Natural killer cell (primary cell): ENCODE results near the gene PACRG. TPM values are rescaled to one million over a fixed set of nuclear protein-coding genes. Genes with fewer than 3 reads are reported as not detected.

Experiments used
- ATAC-seq, 3 donors: fragments of 150-1000 bp in 2 of 3; fragments of 200-7000 bp in 1 of 3; cut with Tn5 transposase; 1 replicate in 1 of 3; 2 replicates in 2 of 3; pipeline ENCODE4 v1.10.0; 2021; ENCODE audit warnings: mild to moderate bottlenecking in 2 of 3, moderate library complexity in 2 of 3
- DNase-seq, 2 donors: peaks; one replicate each; pipeline versions ENCODE4 v3.0.0 to v3.0.0-alpha.2; 2013 to 2021; ENCODE audit warnings: mixed read lengths in 1 of 2
- H3K27ac ChIP-seq: one replicate; pipeline ENCODE4 v1.5.1; 2013; ENCODE audit warnings: mild to moderate bottlenecking, low read length
- H3K27me3 ChIP-seq: one replicate; pipeline ENCODE4 v1.6.1; 2013; ENCODE audit warnings: low read length; ENCODE audit not compliant: control insufficient read depth, insufficient read depth
- H3K36me3 ChIP-seq: one replicate; pipeline ENCODE4 v1.6.1; 2013; ENCODE audit warnings: low read length; ENCODE audit not compliant: control insufficient read depth, insufficient read depth
- H3K4me1 ChIP-seq: one replicate; pipeline ENCODE4 v1.6.1; 2013; ENCODE audit warnings: low read length; ENCODE audit not compliant: control insufficient read depth, insufficient read depth
- H3K4me3 ChIP-seq: one replicate; pipeline ENCODE4 v1.5.1; 2013; ENCODE audit warnings: low read length
- H3K9me3 ChIP-seq: one replicate; pipeline ENCODE4 v1.6.1; 2013; ENCODE audit warnings: low read length; ENCODE audit not compliant: control insufficient read depth, insufficient read depth
- H3K27ac Mint-ChIP-seq, 2 donors: one replicate each; pipeline ENCODE4 v1.8.0; 2022; ENCODE audit warnings: mild to moderate bottlenecking in 2 of 2, mixed read lengths in 2 of 2, moderate library complexity in 1 of 2
- H3K27me3 Mint-ChIP-seq, 2 donors: one replicate each; pipeline ENCODE4 v1.8.0; 2022; ENCODE audit warnings: low read depth in 2 of 2, mixed read lengths in 2 of 2
- H3K36me3 Mint-ChIP-seq: one replicate; pipeline ENCODE4 v1.8.0; 2022; ENCODE audit warnings: mixed read lengths
- H3K4me1 Mint-ChIP-seq, 2 donors: one replicate each; pipeline ENCODE4 v1.8.0; 2022; ENCODE audit warnings: mixed read lengths in 2 of 2
- H3K4me3 Mint-ChIP-seq: one replicate; pipeline ENCODE4 v1.8.0; 2022; ENCODE audit warnings: mild to moderate bottlenecking, moderate library complexity, mixed read lengths
- H3K9me3 Mint-ChIP-seq, 2 donors: one replicate each; pipeline ENCODE4 v1.8.0; 2022; ENCODE audit warnings: mixed read lengths in 2 of 2
- WGBS: methylation state at CpG from one replicate; pipeline ENCODE4 v1.1.7; 2013; ENCODE audit warnings: missing lambda C conversion rate; ENCODE audit not compliant: insufficient coverage; 5-methylcytosine and 5-hydroxymethylcytosine counted together
- intact Hi-C: fragments of 100-400 bp; cut with micrococcal nuclease; formaldehyde crosslinking; loops from one replicate; pipeline ENCODE4 v1.14.2; 2022
- total RNA-seq, 4 donors: library from RNA; stranded (reverse); fragments of 120-200 nt in 1 of 4; gene quantifications; one replicate each; pipeline versions ENCODE4 v1.2.3 to v1.2.4, GENCODE V29; 2013 to 2022
- TF ChIP-seq, protein P1 (sequence below): fragments of 200-600 bp; IDR thresholded peaks from one replicate; pipeline ENCODE4 v1.8.0; 2022; ENCODE audit warnings: antibody characterized with exemption

The PACRG gene
- total RNA-seq, 3 donors from 2014 or later (not counting 1 experiment from before 2014, with no cell fraction given), result 0.52 TPM; not detected in 2

DNA sequence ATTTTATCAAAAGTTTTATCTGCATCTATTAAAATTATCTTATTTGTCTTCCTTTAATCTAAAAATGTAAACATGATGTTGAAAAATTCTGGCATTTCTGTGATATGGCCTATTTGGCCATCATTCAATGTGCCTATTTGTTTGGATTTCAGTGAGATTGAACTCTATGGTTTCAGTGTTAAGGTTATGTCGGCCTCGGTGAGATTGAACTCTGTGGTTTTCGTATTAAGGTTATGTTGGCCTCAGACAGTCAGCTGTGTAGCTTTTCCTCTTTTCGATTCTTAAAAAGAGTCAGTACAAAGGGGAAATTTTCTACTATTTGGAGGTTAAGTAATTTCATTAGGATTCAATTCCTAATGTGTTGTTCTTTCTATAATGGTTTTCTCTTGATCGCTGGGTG is 320.6 kb downstream of the PACRG start:
- WGBS, result 88% methylated on average over 4 of the region's 5 CpGs
- intact Hi-C loops, result no loop called here
- H3K4me1 Mint-ChIP-seq, result no peaks in the 10 kb centered on the region

DNA sequence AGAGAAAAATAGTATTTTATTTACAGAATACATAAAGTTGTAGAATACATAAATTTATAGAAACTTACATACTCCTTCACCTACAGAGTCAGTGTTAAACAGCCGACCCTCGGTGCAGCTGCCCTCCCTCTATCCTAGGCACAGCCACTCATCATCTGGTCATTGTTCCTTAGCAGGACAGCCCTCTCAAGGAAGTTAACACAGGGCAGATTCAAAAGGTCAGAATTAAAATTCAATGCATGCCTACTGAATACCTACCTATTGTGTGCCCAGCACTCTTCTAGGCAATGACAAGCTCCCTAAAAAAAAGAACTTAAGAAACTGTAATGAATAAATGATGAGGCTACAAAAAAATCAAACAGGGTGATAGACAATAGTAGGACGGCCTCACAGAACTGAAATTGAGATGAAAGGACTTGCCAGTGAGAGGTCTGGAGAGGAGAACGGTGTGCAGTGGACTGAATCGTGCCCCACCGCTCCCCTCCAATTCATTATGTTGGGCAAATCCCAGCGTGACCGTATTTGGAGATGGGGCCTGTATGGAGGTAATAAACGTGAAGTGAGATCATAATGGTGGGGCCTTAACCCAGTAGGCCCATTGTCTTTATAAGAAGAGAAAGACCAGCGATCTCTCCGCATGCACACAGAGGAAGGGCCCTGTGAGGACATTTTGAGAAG is 326.0 kb downstream of the PACRG start:
- Mint-ChIP-seq H3K36me3 (no peaks in the 10 kb centered on the region), H3K9me3 (peaks cover 7 to 16% of the 10 kb centered on the region in 2 donors), H3K4me1 (no peaks in the 10 kb centered on the region), H3K27me3 (no peaks in the 10 kb centered on the region), H3K4me3 (no peak overlapping the region), H3K27ac (no peak overlapping the region)
- H3K4me3 ChIP-seq, result no peak overlapping the region
- ATAC-seq (no peak), DNase-seq (no peak)
- intact Hi-C loops, result no loop called here
- no peaks in the 10 kb centered on the region for H3K27me3 ChIP-seq
- TF ChIP-seq, protein P1, sequence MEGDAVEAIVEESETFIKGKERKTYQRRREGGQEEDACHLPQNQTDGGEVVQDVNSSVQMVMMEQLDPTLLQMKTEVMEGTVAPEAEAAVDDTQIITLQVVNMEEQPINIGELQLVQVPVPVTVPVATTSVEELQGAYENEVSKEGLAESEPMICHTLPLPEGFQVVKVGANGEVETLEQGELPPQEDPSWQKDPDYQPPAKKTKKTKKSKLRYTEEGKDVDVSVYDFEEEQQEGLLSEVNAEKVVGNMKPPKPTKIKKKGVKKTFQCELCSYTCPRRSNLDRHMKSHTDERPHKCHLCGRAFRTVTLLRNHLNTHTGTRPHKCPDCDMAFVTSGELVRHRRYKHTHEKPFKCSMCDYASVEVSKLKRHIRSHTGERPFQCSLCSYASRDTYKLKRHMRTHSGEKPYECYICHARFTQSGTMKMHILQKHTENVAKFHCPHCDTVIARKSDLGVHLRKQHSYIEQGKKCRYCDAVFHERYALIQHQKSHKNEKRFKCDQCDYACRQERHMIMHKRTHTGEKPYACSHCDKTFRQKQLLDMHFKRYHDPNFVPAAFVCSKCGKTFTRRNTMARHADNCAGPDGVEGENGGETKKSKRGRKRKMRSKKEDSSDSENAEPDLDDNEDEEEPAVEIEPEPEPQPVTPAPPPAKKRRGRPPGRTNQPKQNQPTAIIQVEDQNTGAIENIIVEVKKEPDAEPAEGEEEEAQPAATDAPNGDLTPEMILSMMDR, result no peak
- WGBS, result 92% methylated on average over 11 of the region's 11 CpGs
- H3K9me3 ChIP-seq, result no peaks in the 10 kb centered on the region
- H3K27ac ChIP-seq, result no peak overlapping the region
- H3K36me3 ChIP-seq, result no peaks in the 10 kb centered on the region
- H3K4me1 ChIP-seq, result no peaks in the 10 kb centered on the region

More for the DNA sequence above, 320.6 kb downstream of the PACRG start:
- Histone ChIP-seq H3K27ac (no peak overlapping the region), H3K4me1 (no peaks in the 10 kb centered on the region), H3K27me3 (no peaks in the 10 kb centered on the region), H3K9me3 (no peaks in the 10 kb centered on the region), H3K36me3 (no peaks in the 10 kb centered on the region), H3K4me3 (no peak overlapping the region)
- Mint-ChIP-seq H3K27me3 (no peaks in the 10 kb centered on the region), H3K4me3 (no peak overlapping the region), H3K27ac (no peak overlapping the region), H3K36me3 (no peaks in the 10 kb centered on the region), H3K9me3 (peaks cover 12 to 25% of the 10 kb centered on the region in 2 donors)
- no peak for DNase-seq
- ATAC-seq, result no peak
- TF ChIP-seq, protein P1, result no peak

DNA sequence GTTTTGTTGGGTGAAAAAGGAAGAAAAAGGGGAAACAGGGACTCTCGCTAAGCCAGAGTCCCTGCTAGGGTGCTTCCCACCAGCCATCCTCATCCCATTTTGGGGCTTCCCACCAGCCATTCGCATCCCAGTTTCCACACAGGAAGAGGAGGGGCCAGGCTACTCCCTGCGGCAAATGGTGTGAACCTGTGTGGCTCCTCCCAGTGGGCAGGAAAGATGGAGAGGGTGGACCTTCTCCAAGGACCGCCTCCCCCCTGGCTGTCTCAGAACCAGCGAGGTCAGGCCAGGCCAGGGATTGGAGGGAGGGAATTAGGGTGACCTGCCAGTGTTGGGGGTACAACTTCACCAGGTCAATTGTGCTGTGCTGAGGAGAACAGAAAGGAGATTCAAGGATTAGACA is 326.9 kb downstream of the PACRG start:
- Mint-ChIP-seq H3K36me3 (no peaks in the 10 kb centered on the region), H3K27ac (no peak overlapping the region), H3K9me3 (peaks cover 7 to 16% of the 10 kb centered on the region in 2 donors), H3K4me3 (no peak overlapping the region), H3K4me1 (no peaks in the 10 kb centered on the region), H3K27me3 (no peaks in the 10 kb centered on the region)
- 88% methylated on average over 5 of the region's 5 CpGs for WGBS
- H3K9me3 ChIP-seq, result no peaks in the 10 kb centered on the region
- DNase-seq, result no peak
- H3K4me3 ChIP-seq, result no peak overlapping the region
- H3K27me3 ChIP-seq, result no peaks in the 10 kb centered on the region
- no peaks in the 10 kb centered on the region for H3K36me3 ChIP-seq
- ATAC-seq, result no peak
- intact Hi-C loops, result no loop called here
- TF ChIP-seq, protein P1, result no peak
- no peaks in the 10 kb centered on the region for H3K4me1 ChIP-seq
- no peak overlapping the region for H3K27ac ChIP-seq

- no peaks in the 10 kb centered on the region for H3K9me3 ChIP-seq
- Mint-ChIP-seq H3K4me1 (no peaks in the 10 kb centered on the region), H3K4me3 (no peak overlapping the region), H3K27me3 (no peaks in the 10 kb centered on the region), H3K36me3 (no peaks in the 10 kb centered on the region), H3K9me3 (peaks cover 6 to 9% of the 10 kb centered on the region in 2 donors), H3K27ac (no peak overlapping the region)
- H3K4me1 ChIP-seq, result no peaks in the 10 kb centered on the region
- intact Hi-C loops, result no loop called here
- no peaks in the 10 kb centered on the region for H3K27me3 ChIP-seq
- no peak for DNase-seq
- 88% methylated on average over 1 of the region's 2 CpGs for WGBS
- no peak for ATAC-seq
- H3K27ac ChIP-seq, result no peak overlapping the region
- TF ChIP-seq, protein P1, result no peak
- no peak overlapping the region for H3K4me3 ChIP-seq
- no peaks in the 10 kb centered on the region for H3K36me3 ChIP-seq
These were observed 329.5 kb downstream of the PACRG start for GRCh38 chr6:163057260-163057659.
